Measurements from ENCODE around the gene MGAT5. TPM values are rescaled to one million over a fixed set of nuclear protein-coding genes. Genes with fewer than 3 reads are reported as not detected.

MGAT5 gene
- total RNA-seq, 2 experiments from 2014 or later, result 60.8 to 68.0 TPM

- no TSS peak for BruUV-seq (replicated peaks)
- intact Hi-C loops (cut with micrococcal nuclease; ENCODE audit: unreplicated experiment), result loop anchor here (10.0 kb wide), 1 partner anchor 307 kb away; no protein-coding TSS in a partner anchor
- H3K36me3 ChIP-seq (ENCODE audit: insufficient read depth, low read length), result no peaks in the 10 kb centered on the region
- no peaks in the 10 kb centered on the region for H4K20me1 ChIP-seq (ENCODE audit: insufficient read depth, low read length)
- CTCF ChIA-PET (ENCODE audit: unreplicated experiment), result no interaction called here
- H3K9me2 ChIP-seq (ENCODE audit: insufficient read depth, low read length), result no peaks in the 10 kb centered on the region
- no peak overlapping the region for H3K4me3 ChIP-seq (ENCODE audit: low read depth, low read length, poor library complexity, severe bottlenecking)
- H3K79me2 ChIP-seq (ENCODE audit: insufficient read depth, low read depth, low read length), result no peaks in the 10 kb centered on the region
- POLR2A ChIA-PET, result interaction anchor here (0.5 kb wide), 1 partner anchor 285 kb away, joined by 3 read pairs; no protein-coding TSS in a partner anchor
- no peak overlapping the region for H2AFZ ChIP-seq (ENCODE audit: low read length)
- TF ChIP-seq CTCF (conservative IDR thresholded peaks at IDR 0.05; ENCODE audit: low read length) (no peak), EZH2phosphoT487 (IDR thresholded peaks at IDR 0.05; ENCODE audit: borderline replicate concordance, low read depth, low read length) (no peak)
- no peak overlapping the region for H3K27ac ChIP-seq (ENCODE audit: low read depth, low read length, poor library complexity, severe bottlenecking)
- H3K9me3 ChIP-seq (ENCODE audit: low read length), result no peaks in the 10 kb centered on the region
- no peak for DNase-seq (ENCODE audit: low spot score)
- H3K4me1 ChIP-seq (ENCODE audit: insufficient read depth, low read length, poor library complexity, severe bottlenecking), result no peaks in the 10 kb centered on the region
- no peak overlapping the region for H3K4me2 ChIP-seq (ENCODE audit: low read length)
These were observed 214.3 kb downstream of the MGAT5 start for GRCh38 chr2:134468164-134468563.

- no peaks in the 10 kb centered on the region for H3K9me2 ChIP-seq (ENCODE audit: insufficient read depth, low read length)
- H2AFZ ChIP-seq (ENCODE audit: low read length), result no peak overlapping the region
- H3K36me3 ChIP-seq (ENCODE audit: insufficient read depth, low read length), result no peaks in the 10 kb centered on the region
- H3K4me1 ChIP-seq (ENCODE audit: insufficient read depth, low read length, poor library complexity, severe bottlenecking), result no peaks in the 10 kb centered on the region
- ChIA-PET CTCF (ENCODE audit: unreplicated experiment) (no interaction called here), POLR2A (no interaction called here)
- BruUV-seq (replicated peaks), result no TSS peak
- H3K4me2 ChIP-seq (ENCODE audit: low read length), result no peak overlapping the region
- H3K4me3 ChIP-seq (ENCODE audit: low read depth, low read length, poor library complexity, severe bottlenecking), result no peak overlapping the region
- no peaks in the 10 kb centered on the region for H4K20me1 ChIP-seq (ENCODE audit: insufficient read depth, low read length)
- intact Hi-C loops (cut with micrococcal nuclease; ENCODE audit: unreplicated experiment), result loop anchor here (10.0 kb wide), 1 partner anchor 306 kb away; no protein-coding TSS in a partner anchor
- no peak for TF ChIP-seq CTCF (conservative IDR thresholded peaks at IDR 0.05; ENCODE audit: low read length)
- no peak for TF ChIP-seq EZH2phosphoT487 (IDR thresholded peaks at IDR 0.05; ENCODE audit: borderline replicate concordance, low read depth, low read length)
- H3K27ac ChIP-seq (ENCODE audit: low read depth, low read length, poor library complexity, severe bottlenecking), result no peak overlapping the region
- no peaks in the 10 kb centered on the region for H3K79me2 ChIP-seq (ENCODE audit: insufficient read depth, low read depth, low read length)
- H3K9me3 ChIP-seq (ENCODE audit: low read length), result no peaks in the 10 kb centered on the region
- DNase-seq (ENCODE audit: low spot score), result no peak
These were observed 214.9 kb downstream of the MGAT5 start for GRCh38 chr2:134468776-134469175.

GRCh38 chr2:134469516-134470115 is 215.7 kb downstream of the MGAT5 start:
- Histone ChIP-seq H3K9me3 (ENCODE audit: low read length) (no peaks in the 10 kb centered on the region), H3K36me3 (ENCODE audit: insufficient read depth, low read length) (no peaks in the 10 kb centered on the region), H3K79me2 (ENCODE audit: insufficient read depth, low read depth, low read length) (no peaks in the 10 kb centered on the region), H3K4me1 (ENCODE audit: insufficient read depth, low read length, poor library complexity, severe bottlenecking) (no peaks in the 10 kb centered on the region), H4K20me1 (ENCODE audit: insufficient read depth, low read length) (no peaks in the 10 kb centered on the region), H3K4me2 (ENCODE audit: low read length) (no peak overlapping the region), H3K27ac (ENCODE audit: low read depth, low read length, poor library complexity, severe bottlenecking) (no peak overlapping the region), H3K4me3 (ENCODE audit: low read depth, low read length, poor library complexity, severe bottlenecking) (no peak overlapping the region), H3K9me2 (ENCODE audit: insufficient read depth, low read length) (no peaks in the 10 kb centered on the region), H2AFZ (ENCODE audit: low read length) (no peak overlapping the region)
- ChIA-PET CTCF (ENCODE audit: unreplicated experiment) (no interaction called here), POLR2A (no interaction called here)
- intact Hi-C loops (cut with micrococcal nuclease; ENCODE audit: unreplicated experiment), result loop anchor here (10.0 kb wide), 1 partner anchor 305 kb away; no protein-coding TSS in a partner anchor
- TF ChIP-seq EZH2phosphoT487 (IDR thresholded peaks at IDR 0.05; ENCODE audit: borderline replicate concordance, low read depth, low read length), result no peak
- TF ChIP-seq CTCF (conservative IDR thresholded peaks at IDR 0.05; ENCODE audit: low read length), result no peak
- no TSS peak for BruUV-seq (replicated peaks)
- no peak for DNase-seq (ENCODE audit: low spot score)
